ENCODE data around the gene PXDC1. TPM values are rescaled to one million over a fixed set of nuclear protein-coding genes. Genes with fewer than 3 reads are reported as not detected.

The PXDC1 gene
- total RNA-seq, 1 donor from 2014 or later, result 69.7 TPM

GRCh38 chr6:3748208-3749066 lies 3.1 kb downstream of the PXDC1 start:
- DNase-seq (ENCODE audit: low read depth), result peak; percentile 83

DNA sequence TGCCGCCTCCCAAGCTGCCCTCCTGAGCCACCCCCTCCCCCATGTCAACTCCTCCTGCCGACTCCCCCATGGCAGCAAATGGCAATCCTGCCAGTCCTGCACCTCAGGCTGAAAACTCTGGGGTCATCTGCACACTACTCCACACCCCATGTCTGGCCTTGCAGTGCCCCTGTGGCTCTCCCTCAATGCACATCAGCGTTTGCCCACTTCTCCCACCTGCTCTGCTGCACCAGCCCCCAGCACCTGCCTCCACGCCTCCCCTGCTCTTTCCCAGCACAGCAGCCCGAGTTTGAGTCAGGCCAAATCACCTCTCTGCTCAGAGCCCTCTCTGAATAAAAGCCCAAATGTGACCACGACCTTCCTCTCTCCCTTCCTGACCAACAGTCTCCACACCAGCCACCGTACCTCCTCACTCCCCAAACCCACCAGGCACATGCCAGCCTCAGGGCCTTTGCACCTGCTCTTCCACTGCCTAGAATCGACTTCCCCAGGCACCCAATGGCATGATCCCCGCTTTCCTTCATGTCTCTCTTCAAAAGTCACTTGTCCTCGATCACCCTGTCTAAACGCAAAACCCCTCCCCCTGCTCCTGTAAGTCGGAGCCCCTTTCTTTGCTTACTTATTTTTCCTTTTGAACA lies 4.3 kb downstream of the PXDC1 start:
- no peak for DNase-seq (ENCODE audit: low read depth)

DNA sequence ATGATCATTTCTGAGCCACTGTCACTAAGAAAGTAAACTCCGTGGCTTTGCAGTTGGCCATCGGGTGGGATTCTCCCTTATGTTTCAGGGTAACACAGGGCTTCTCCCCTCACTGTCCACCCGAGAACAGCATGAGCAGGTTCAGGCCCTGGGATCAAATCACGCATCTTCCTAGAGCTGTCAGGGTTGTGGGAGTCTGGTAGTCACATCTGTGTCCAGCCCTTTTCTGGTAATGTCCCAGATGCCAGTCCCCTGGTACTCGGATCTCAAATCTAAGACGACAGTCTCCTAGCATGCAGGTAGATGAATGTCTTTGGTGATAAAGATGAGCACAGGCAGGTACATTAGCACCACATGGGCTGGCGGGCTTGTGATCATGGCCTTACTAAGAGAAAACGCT lies 4.8 kb downstream of the PXDC1 start:
- no peak for DNase-seq (ENCODE audit: low read depth)

DNA sequence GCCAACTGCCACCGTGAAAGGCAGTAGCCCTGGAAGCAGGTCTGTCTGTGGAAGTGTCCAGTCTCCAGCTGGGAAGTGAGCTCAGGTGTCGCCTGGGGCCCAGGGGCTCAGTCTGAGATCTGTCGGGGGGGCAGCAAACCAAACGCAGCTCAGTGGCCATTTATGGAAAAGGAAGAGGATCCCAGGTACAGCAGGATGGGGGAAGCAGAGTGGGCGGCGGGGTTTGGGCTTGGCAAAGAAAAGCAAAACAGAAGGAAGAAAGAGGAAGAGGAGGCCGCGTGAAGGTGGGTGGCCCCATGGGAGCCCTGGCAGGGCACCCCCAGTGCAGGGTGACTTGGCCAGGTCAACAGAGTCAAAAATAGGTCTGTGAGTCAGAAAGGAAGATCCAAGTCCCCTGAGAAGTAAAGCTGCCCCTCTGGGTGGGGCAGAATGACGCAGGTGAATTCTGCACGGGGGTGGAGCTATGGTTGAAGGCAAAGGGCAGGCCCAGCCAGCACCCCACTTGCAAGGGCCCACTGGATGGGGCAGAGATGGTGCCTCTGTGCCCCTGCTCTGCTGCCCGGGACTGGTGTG lies 5.3 kb downstream of the PXDC1 start:
- DNase-seq (ENCODE audit: low read depth), result no peak

- no peak for DNase-seq (ENCODE audit: low read depth)
Observed at GRCh38 chr6:3745566-3746118, 5.9 kb downstream of the PXDC1 start.

GRCh38 chr6:3744901-3745470 lies 6.5 kb downstream of the PXDC1 start:
- no peak for DNase-seq (ENCODE audit: low read depth)

DNA sequence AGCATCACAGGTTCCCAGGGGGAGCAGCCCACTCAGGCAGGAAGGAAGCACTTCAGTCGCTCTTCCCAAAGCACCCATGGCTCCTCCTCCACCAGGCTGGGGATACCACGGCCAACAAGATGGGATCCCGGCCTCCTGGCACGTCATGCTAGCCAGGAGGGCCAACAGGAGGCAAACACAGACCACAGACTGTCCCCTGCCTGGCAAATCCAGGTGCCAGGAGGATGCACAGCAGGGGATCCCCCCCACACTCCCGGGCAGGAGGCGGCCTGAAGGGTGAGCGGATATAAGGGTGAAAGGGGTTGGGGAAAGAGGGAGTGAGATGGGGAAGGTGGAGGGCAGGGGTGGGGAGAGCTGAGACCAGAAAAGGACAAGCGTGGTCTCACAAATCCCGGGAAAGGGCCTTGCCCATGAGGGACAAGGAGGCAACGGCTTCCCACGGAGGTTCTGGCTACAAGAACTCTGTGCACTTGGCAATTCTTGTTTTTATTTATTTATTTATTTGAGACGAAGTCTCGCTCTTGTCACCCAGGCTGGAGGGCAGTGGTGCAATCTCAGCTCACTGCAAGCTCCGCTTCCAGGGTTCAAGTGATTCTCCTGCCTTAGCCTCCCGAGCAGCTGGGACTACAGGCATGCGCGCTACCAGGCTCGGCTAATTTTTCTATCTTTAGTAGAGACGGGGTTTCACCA lies 7.2 kb downstream of the PXDC1 start:
- DNase-seq (ENCODE audit: low read depth), result no peak

GRCh38 chr6:3743541-3743940 lies 8.0 kb downstream of the PXDC1 start:
- no peak for DNase-seq (ENCODE audit: low read depth)

DNA sequence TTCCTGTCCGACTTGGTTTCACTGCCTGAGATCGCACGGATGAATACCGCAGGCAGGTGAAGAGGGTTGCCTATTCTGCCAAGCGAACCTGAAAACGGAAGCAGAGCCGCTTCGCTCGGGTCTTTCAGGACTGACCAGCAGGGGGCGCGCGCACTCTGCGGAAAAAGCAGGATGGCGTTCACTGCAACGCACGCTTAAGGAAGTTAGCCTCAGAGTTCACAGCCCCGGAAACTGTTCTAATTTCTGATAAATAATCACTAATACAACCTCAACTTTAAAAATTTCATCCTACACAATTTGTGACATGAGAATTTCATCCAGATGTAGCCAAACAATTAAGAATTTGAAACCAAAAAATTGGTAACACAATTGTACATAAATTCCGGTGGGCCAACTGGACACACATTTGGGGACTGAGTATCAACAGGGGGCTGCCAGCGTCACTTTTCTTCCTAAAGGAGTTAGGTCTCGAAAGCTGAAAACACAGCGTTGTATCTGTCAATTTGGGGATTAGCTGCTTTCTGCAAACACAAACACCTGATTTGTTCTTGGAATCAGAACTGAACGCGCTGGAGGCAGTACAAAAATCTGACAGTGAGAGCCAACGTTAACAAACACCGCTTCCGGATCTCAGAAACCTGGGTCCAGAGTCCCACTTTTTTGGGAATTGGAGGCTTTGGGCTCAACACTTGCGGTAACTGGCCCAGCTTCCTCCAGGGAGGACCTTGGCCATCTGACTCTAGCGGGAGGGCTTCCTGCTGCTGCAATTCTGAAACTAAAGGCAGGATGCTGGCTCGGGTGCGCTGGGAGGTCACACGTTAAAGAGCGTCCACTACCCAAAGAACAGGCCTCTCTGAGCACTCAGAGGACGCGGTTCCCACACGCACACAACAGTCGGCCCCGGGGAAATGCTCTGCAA lies 8.8 kb downstream of the PXDC1 start:
- DNase-seq (ENCODE audit: low read depth), result peak; percentile 73

- no peak for DNase-seq (ENCODE audit: low read depth)
Observed at GRCh38 chr6:3742076-3742425, 9.5 kb downstream of the PXDC1 start.

- DNase-seq (ENCODE audit: low read depth), result no peak
Observed at GRCh38 chr6:3741477-3741871, 10.0 kb downstream of the PXDC1 start.

- DNase-seq (ENCODE audit: low read depth), result no peak
Observed at GRCh38 chr6:3740551-3741476, 10.7 kb downstream of the PXDC1 start.

GRCh38 chr6:3739311-3739897 lies 12.1 kb downstream of the PXDC1 start:
- no peak for DNase-seq (ENCODE audit: low read depth)

DNA sequence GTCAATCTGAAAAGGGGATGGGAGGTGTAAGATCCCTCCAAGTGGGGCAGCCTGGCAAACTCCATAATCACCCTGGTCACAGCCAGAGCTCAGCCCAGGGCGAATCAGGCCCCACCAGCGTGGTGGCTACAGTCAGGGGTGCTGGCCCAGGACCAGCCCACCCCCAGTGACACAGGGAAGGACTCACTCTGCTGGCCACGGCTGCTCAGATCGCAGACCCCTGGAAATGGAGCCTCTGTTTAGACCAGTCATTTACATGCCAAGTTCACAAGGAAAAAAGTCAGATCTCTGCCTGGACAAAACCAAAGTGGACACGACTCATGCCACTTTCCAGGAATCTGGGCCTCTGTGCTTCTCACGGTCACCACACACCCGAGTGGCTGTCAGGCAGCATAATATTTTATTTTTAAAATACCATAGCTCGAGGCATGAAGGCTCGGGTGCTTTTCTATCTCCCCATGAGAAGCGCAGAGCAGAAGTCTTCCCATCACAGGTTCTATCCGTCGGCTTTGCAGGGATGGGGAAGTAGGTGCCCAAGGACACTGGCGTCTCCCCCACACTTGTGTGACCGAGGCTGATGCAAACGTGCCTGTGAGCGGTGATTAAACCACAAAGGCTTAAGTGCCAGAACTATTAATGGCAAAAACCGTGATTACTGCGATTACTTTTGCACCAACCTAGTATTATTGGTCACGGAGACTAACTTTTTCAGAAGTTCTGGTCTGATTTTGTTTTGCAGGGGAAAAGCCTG lies 13.0 kb downstream of the PXDC1 start:
- DNase-seq (ENCODE audit: low read depth), result peak; percentile 78

DNA sequence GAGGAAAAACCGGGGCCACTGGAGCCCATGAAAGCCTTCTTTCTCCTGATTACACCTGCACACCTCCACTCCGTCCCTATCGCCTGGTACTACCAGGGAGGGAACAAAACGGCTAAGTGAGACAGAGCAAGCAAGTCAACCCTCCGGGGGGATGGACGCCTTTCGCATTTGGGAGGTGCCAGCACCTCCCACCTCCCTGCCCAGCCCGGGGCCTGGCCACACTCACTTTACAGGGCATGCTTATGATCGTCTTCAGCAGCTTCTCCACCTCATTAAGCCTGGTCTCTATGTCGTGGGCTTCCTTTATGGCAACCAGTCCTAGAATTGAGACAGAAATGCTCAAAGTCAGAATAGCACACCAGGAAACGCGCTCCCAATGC lies 13.7 kb downstream of the PXDC1 start:
- DNase-seq (ENCODE audit: low read depth), result no peak

DNA sequence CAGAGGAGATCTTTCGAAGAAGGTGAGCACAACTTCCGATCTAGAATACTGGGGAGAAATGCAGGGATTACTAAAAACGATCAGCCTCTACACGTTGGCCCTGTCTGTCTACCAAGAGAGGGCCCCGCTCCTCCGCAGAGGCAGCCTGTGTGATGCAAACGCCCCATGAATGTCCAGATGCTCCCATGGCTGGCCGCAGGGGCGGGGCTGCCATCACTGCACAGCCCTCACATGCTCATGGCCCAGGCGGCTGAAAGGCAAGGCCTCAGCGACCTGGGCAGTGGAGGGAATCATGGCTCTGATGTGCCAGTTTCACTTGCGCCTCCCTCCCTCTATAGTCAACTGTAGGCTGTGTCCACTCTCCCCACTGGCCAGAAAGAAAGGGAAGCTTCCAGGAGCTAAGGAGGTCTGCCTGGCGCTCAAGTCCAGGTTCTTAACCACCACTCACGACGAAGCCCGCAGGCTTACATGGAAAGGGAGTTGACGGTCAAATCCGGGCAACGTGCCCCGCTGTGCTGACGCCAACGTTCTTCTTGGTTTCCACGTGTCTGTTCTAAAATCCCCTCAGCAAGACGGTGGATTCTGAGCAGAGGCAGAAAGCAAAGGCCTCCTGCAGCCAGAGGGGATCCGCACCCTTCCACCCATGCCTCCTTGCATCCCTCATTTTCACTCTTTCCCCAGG lies 14.2 kb downstream of the PXDC1 start:
- DNase-seq (ENCODE audit: low read depth), result no peak

- no peak for DNase-seq (ENCODE audit: low read depth)
Observed at GRCh38 chr6:3735029-3735605, 16.4 kb downstream of the PXDC1 start.
